Smooth muscle cell (in vitro differentiated cells): ENCODE measurements around the gene GAMT. TPM values are rescaled to one million over a fixed set of nuclear protein-coding genes. Genes with fewer than 3 reads are reported as not detected.

Experiments
- DNase-seq: peaks from one replicate; lab custom pipeline; 2025; ENCODE audit not compliant: unreplicated experiment; lab: John Stamatoyannopoulos, UW
- H2AFZ ChIP-seq: fragments of 200-600 bp; sonication (generic); 2 replicates; pipeline ENCODE4 v1.6.0; 2016; ENCODE audit warnings: antibody characterized with exemption, low read depth, mild to moderate bottlenecking
- H3F3A ChIP-seq: fragments of 200-600 bp; sonication (generic); 2 replicates; pipeline ENCODE4 v1.6.0; 2017; ENCODE audit warnings: antibody characterized with exemption, low read depth
- H3K27ac ChIP-seq: fragments of 200-600 bp; sonication (generic); 2 replicates; pipeline ENCODE4 v1.5.1; 2016; ENCODE audit warnings: low read depth, mild to moderate bottlenecking
- H3K27me3 ChIP-seq: fragments of 200-600 bp; sonication (generic); 2 replicates; pipeline ENCODE4 v1.6.1; 2016; ENCODE audit warnings: low read depth, mild to moderate bottlenecking
- H3K36me3 ChIP-seq: fragments of 200-600 bp; sonication (generic); 2 replicates; pipeline ENCODE4 v1.5.1; 2016; ENCODE audit warnings: low read depth
- H3K4me1 ChIP-seq: fragments of 200-600 bp; sonication (generic); 2 replicates; pipeline ENCODE4 v1.5.1; 2016; ENCODE audit warnings: low read depth
- H3K4me2 ChIP-seq: fragments of 200-600 bp; sonication (generic); 2 replicates; pipeline ENCODE4 v1.6.0; 2016; ENCODE audit warnings: mild to moderate bottlenecking
- H3K4me3 ChIP-seq: fragments of 200-600 bp; sonication (generic); 2 replicates; pipeline ENCODE4 v1.5.1; 2016; ENCODE audit warnings: mild to moderate bottlenecking
- H3K79me2 ChIP-seq: fragments of 200-600 bp; sonication (generic); 2 replicates; pipeline ENCODE4 v1.6.0; 2016; ENCODE audit warnings: low read depth, mild to moderate bottlenecking
- H3K9ac ChIP-seq: fragments of 200-600 bp; sonication (generic); 2 replicates; pipeline ENCODE4 v1.6.0; 2016; ENCODE audit warnings: low read depth
- H3K9me3 ChIP-seq: fragments of 200-600 bp; sonication (generic); replicated peaks from 2 replicates; pipeline ENCODE4 v1.5.1; 2016; ENCODE audit warnings: low read depth
- H4K20me1 ChIP-seq: fragments of 200-600 bp; sonication (generic); 2 replicates; pipeline ENCODE4 v1.6.0; 2016; ENCODE audit warnings: low read depth
- CTCF ChIP-seq: fragments of 200-600 bp; sonication (generic); IDR thresholded peaks from 2 replicates; pipeline ENCODE4 v1.5.1; 2017; ENCODE audit warnings: borderline replicate concordance, mild to moderate bottlenecking, antibody characterized with exemption; ENCODE audit not compliant: insufficient read depth, poor library complexity, severe bottlenecking
- whole genome bisulfite sequencing: methylation state at CpG from one replicate; pipeline ENCODE4 v1.1.7; 2016; ENCODE audit warnings: low lambda C conversion rate; 5-methylcytosine and 5-hydroxymethylcytosine counted together
- polyA plus RNA-seq: library from polyadenylated mRNA; unstranded; fragments of >200 nt; fragmentation: Nextera tagmentation; extraction: Ambion mirVana; gene quantifications from 2 replicates; pipeline ENCODE4 v1.2.1, GENCODE V29; 2016
- total RNA-seq: library from RNA; depleted of rRNA; stranded (reverse); fragments of >200 nt; gene quantifications from 2 replicates; pipeline ENCODE4 v1.2.3, GENCODE V29; 2014

GAMT gene
- total and polyA plus RNA-seq, 2 experiments from 2014 or later, result 22.3 to 35.2 TPM

GRCh38 chr19:1402411-1403070 lies 1.2 kb upstream of the GAMT start:
- no peak for DNase-seq
- Histone ChIP-seq H3K4me3 (no peak overlapping the region), H2AFZ (no peak overlapping the region), H3K79me2 (no peaks in the 10 kb centered on the region), H4K20me1 (no peaks in the 10 kb centered on the region), H3K4me1 (no peaks in the 10 kb centered on the region), H3K27me3 (no peaks in the 10 kb centered on the region), H3F3A (peaks cover 11% of the 10 kb centered on the region), H3K36me3 (no peaks in the 10 kb centered on the region), H3K9me3 (no peaks in the 10 kb centered on the region), H3K4me2 (no peak overlapping the region), H3K9ac (no peak overlapping the region), H3K27ac (no peak overlapping the region)
- TF ChIP-seq CTCF, result no peak
- 87% methylated on average over 25 of the region's 25 CpGs for WGBS

GRCh38 chr19:1401889-1402217 lies 511 bp upstream of the GAMT start:
- Histone ChIP-seq H3K79me2 (no peaks in the 10 kb centered on the region), H4K20me1 (no peaks in the 10 kb centered on the region), H3K36me3 (no peaks in the 10 kb centered on the region), H3K4me2 (peak overlapping the region; percentile 96), H3K27me3 (no peaks in the 10 kb centered on the region), H3F3A (peaks cover 10% of the 10 kb centered on the region), H3K4me3 (peak overlapping the region; percentile 71), H3K4me1 (no peaks in the 10 kb centered on the region), H3K9ac (no peak overlapping the region), H3K9me3 (no peaks in the 10 kb centered on the region), H3K27ac (no peak overlapping the region), H2AFZ (peak overlapping the region; percentile 31)
- WGBS, result 81% methylated on average over 11 of the region's 11 CpGs
- DNase-seq, result no peak
- no peak for TF ChIP-seq CTCF

- Histone ChIP-seq H4K20me1 (no peaks in the 10 kb centered on the region), H3K36me3 (no peaks in the 10 kb centered on the region), H3K4me3 (peak overlapping the region; percentile 71), H3K9ac (no peak overlapping the region), H3K9me3 (no peaks in the 10 kb centered on the region), H3K79me2 (no peaks in the 10 kb centered on the region), H3K4me2 (peak overlapping the region; percentile 96), H3K4me1 (no peaks in the 10 kb centered on the region), H3K27ac (no peak overlapping the region), H2AFZ (no peak overlapping the region), H3F3A (no peaks in the 10 kb centered on the region), H3K27me3 (no peaks in the 10 kb centered on the region)
- no peak for TF ChIP-seq CTCF
- DNase-seq, result no peak
- 61% methylated on average over 31 of the region's 36 CpGs for WGBS
These were observed 833 bp downstream of the GAMT start for GRCh38 chr19:1400281-1401137.
